ENCODE results near the gene KAZALD1.
"Not testable (repeated sequence)": the region's sequence is repeated elsewhere in the genome, so short reads cannot be mapped to it uniquely, and the experiment has no call there.

Gene KAZALD1

GRCh38 chr10:101030496-101031127 is 31.2 kb upstream of the KAZALD1 start:
- DNase-seq = no peak

GRCh38 chr10:101031128-101031795 is 30.5 kb upstream of the KAZALD1 start, which contains the start of the genes PDZD7 and SFXN3:
PDZD7 (minus strand) TSS chr10:101031129; CDS start chr10:101030219, 910 bp downstream.
SFXN3 (plus strand) TSS chr10:101031234; CDS start chr10:101034695, 3,461 bp downstream.
- peak; percentile 17 for DNase-seq

DNA sequence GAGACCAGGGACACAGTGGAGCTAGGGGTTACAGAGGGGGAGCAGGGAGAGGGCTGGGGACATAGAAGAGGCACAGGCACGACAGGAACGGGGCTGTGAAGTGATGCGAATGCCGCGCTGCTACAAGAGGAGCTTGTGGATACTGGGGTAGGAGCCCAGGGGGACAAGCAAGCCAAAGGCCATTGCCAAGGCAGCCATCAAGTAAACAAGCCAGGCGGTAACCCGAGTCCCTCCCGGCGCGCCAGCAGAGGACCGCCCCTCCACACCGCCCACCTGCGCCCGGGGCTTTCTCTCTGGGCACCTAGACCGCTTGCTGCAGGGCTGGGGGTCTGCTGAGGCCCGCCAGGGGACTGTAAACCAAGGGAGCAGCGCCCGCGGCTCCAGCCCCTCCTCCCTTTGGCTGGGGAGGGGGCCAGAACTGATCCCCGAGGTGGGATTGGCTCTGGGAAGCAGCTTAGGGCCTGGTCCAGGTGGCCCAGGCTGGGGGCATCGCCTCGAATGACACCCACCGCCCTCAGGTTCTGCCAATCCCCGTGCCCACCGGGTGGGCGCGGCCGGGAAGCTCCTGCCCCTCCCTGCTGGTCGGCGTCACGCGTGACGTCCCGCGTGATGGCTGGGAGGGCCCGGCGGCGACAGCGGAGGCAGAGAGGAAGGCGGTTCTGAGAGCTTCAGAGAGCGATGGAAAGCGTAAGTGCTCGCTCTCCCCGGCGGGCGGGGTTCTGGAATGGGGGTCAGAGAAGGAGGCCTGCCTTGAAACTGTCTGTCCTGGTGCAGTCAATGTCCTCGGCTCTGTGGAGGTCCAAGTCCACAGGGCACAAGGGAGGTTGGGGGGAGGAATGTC is 29.8 kb upstream of the KAZALD1 start:
- no peak for DNase-seq

- peak; percentile 24 for DNase-seq
Observed at GRCh38 chr10:101032637-101033224, 29.1 kb upstream of the KAZALD1 start.

- DNase-seq = no peak
Observed at GRCh38 chr10:101033276-101033675, 28.5 kb upstream of the KAZALD1 start.

DNA sequence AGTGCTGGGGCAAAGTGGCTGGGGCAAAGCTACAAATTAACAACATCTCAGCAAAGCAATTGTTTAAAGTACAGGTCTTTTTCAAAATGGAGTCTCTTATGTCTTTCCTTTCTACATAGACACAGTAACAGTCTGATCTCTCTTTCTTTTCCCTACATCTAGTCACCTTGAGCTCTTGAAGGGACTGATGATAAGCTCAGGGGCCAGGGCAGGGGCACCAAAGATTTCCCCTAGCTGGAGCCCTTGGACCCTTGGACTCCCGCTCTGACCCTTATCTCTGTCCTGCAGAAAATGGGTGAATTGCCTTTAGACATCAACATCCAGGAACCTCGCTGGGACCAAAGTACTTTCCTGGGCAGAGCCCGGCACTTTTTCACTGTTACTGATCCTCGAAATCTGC is 27.4 kb upstream of the KAZALD1 start:
- DNase-seq = not testable (repeated sequence)

- no peak for DNase-seq
Observed at GRCh38 chr10:101035314-101035713, 26.5 kb upstream of the KAZALD1 start.

- no peak for DNase-seq
Observed at GRCh38 chr10:101035916-101036702, 25.7 kb upstream of the KAZALD1 start.

GRCh38 chr10:101036726-101037125 is 25.1 kb upstream of the KAZALD1 start:
- DNase-seq = no peak

DNA sequence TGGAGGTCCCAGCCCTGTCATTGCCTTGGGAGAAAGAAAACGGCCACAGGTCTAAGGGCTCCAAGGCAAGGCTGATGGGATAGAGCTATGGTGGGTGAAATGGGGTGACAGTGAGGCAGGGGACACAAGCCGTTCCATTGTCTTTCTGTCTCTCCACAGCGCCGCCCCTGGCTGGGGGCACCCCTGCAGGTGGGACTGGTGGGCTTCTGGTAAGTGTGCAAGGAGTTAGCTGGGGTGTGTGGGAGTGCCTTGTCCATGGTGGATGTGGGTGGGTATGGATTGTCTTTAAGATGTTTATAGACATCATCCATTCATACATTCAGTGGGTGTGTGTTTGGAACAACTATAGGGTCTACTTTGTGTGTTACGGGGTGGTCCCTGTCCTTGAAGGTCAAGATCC is 23.3 kb upstream of the KAZALD1 start:
- no peak for DNase-seq

DNA sequence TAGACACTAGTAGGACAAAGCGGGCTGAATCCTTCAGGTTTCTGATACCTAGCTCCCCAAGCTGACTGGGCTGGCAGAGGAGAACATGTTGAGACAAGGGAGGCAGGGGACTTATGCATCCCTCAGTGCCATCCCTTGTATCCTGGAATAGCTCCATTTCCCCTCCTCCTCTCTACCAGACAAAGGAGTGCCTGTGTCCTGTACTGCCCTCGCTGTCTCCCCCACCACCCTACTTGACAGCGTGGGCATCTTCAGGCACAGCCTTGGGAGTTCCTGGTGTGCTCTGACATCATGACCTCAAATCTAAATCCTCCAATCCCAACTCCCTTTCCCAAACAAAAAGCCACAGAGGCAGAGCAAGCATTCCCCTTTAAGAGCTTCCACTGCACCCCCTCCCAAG is 21.7 kb upstream of the KAZALD1 start:
- DNase-seq = no peak

- DNase-seq = no peak
Observed at GRCh38 chr10:101040851-101041250, 20.9 kb upstream of the KAZALD1 start.

- peak; percentile 45 for DNase-seq
Observed at GRCh38 chr10:101041252-101041761, 20.5 kb upstream of the KAZALD1 start.

DNA sequence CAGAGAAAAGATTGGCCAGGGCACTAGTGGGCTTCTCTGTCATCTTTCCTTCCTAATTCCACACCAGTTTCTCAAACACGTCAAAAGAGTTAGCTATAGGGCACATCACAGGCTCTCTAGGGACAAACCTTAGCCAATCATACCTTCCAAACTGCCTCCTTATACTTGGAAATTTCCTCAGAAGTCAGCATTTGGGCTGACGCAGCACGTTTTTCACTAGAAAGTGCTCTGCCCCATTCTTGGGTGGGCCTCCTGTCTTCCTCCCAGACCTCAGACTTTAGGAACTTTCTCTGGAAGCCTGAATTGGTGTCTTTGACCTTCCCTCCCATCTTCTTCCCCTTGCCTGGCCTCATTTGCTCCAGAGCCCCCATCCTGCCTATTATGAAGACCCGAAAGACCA is 19.7 kb upstream of the KAZALD1 start:
- DNase-seq = no peak

DNA sequence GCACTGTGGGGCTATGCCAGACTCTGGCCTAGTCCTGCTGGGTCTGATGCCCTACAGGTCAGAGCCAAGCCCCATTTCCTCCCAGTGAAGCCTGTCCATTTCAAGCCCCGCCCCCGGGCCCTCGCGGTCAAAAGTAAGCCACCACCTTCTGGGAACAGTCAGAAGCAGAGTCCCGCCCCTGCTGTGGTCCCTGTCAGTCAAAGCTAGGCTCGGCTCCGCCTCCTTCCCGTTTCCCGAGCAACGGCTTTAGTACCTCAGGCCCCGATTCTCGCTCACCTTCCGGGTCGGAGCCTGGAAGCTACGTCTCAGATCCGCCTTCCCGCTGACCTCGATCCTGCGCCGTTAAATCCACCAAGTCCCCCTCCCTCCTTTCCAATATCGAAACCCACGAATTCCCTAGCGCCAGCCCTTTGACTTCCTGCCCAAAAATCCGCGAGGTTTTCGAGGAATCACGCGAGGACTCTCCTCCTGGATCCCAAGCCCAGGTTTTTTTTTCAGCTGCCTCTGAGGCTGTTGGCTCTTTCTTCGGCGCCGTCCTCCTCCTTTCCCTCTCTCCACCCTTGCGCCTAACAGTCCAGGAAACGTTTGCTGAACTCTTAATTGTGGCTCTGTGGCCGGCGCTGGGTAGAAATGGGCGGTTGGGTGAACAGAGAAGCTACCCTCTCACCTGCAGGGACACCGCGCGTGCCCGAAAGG is 19.0 kb upstream of the KAZALD1 start:
- peak; percentile 85 for DNase-seq

- DNase-seq = no peak
Observed at GRCh38 chr10:101043363-101043707, 18.5 kb upstream of the KAZALD1 start.

DNA sequence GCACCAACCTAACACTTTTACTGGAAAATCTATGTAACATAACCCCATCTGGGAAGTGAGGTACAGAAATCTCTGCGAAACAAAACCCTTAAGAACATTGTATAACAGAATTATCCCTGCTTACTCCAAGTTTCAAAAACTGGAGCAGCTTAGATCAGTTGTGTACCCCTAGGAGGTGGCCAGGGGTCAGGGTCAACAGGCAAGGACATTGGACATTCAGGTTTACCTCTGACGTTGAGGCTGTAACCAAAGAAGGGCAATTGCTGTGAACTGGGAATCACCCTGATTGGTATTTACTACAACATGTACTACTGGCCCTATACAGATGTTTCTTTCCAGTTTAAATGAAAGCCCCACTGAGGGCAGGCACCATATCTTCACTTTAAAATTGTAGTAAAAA is 17.7 kb upstream of the KAZALD1 start:
- DNase-seq = no peak

DNA sequence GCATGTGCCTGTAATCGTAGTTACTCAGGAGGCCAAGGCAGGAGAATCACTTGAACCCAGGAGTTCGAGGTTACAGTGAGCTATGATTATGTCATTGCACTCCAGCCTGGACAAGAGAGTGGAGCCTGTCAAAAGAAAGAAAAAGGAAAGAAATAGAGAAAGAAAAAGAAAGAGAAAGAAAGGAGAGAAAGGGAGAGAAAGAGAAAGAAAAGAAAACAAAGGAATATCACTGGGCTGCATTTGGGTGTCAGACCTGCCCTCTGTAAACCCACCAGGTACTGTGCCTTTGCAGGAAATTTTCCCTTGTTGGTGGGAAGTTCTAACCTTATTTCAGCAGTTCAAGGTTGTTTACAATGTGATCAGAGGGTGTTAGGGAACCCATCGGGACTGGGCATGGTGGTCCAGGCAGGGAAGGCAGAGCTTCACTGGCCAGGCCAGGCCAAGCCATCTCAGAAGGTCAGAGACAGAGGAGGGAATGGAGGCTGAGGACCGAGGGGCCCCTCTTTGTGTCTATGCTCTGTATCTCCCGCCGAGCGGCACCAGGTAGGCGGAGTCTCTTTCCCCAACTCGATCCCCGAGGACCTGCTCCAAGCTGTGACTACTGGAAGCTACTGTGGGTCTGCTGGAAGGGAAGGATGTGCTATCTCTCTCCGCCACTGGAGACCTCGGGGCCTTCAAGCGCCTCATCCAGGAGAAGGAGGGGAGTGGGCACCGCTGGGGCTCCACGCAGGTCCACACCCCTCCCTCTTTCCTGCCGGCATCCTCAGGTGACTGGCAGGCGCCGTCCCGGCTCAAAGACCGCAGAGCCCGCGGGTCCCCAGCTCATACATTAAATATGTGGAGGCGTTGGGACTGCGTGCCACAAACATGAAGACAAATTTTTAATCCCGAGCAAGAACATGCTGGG is 15.2 kb upstream of the KAZALD1 start:
- no peak for DNase-seq

- no peak for DNase-seq
Observed at GRCh38 chr10:101047268-101047667, 14.5 kb upstream of the KAZALD1 start.

All from NK-92 treated with Interleukin-12 subunit alpha and Interleukin-12 subunit beta, amount 100 ng/mL, for 24 hours (cell line).